Astrocyte of the spinal cord (primary cell): ENCODE results near the gene FAM83E.
"Not testable (repeated sequence)": the region's sequence is repeated elsewhere in the genome, so short reads cannot be mapped to it uniquely, and the experiment has no call there.

Source experiments
- DNase-seq: peaks from one replicate; pipeline ENCODE4 v3.0.0; 2011; ENCODE audit warnings: low read depth, low spot score
- H3K4me3 ChIP-seq: 2 replicates; pipeline ENCODE4 v1.5.1; 2011; ENCODE audit warnings: low read depth, mild to moderate bottlenecking, low read length, moderate library complexity
- in situ Hi-C: cut with HindIII; loops from 2 replicates; pipeline ENCODE4 v1.10.0; 2017; ENCODE audit warnings: low sequenced_read_pairs
- TF ChIP-seq, protein P1 (sequence below): IDR thresholded peaks from 2 replicates; pipeline ENCODE4 v1.5.1; 2012; ENCODE audit warnings: low read depth, mild to moderate bottlenecking, low read length, inconsistent platforms

Gene FAM83E

DNA sequence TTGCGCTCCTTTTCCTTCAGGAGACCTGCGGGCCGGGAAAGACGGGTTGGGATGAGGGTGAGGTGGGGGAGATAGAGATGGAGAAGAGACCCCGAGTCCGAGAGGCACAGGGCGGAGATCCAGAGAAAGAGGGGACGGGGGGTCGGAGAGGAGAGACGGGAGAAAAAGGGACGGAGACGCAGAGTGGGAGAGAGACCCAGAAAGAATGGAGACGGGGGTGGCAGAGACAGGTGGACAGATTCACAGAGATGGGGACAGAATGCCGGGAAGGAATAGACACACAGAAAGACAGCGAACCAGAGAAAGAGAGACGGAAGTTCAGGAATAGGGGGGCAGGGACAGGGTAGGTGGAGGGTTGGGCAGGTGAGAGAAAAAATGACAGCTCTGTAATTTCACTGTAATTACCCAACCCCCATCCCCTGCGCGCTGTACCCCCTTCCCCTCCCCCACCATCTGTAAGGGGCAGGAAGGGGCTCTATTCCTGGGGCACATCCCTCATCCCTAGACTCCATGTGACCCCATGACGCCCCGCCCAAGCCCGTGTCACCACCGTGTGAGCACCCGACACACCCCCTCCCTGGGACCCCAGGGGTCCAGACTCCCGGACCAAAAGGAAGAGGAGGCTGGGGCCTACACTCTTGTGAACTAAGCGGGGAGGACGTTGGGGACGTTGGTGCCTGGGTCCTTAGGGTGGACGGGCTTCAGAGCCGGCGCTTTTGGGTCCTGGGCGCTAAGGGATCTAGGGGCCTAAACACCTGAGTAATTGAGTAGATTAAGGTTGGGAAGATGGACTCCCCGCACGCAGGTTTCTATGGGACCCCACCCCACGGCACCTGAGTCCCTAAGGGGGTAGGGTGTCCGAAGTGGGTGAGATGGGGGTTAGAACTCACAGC is 21.3 kb upstream of the FAM83E start:
- TF ChIP-seq, protein P1, sequence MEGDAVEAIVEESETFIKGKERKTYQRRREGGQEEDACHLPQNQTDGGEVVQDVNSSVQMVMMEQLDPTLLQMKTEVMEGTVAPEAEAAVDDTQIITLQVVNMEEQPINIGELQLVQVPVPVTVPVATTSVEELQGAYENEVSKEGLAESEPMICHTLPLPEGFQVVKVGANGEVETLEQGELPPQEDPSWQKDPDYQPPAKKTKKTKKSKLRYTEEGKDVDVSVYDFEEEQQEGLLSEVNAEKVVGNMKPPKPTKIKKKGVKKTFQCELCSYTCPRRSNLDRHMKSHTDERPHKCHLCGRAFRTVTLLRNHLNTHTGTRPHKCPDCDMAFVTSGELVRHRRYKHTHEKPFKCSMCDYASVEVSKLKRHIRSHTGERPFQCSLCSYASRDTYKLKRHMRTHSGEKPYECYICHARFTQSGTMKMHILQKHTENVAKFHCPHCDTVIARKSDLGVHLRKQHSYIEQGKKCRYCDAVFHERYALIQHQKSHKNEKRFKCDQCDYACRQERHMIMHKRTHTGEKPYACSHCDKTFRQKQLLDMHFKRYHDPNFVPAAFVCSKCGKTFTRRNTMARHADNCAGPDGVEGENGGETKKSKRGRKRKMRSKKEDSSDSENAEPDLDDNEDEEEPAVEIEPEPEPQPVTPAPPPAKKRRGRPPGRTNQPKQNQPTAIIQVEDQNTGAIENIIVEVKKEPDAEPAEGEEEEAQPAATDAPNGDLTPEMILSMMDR: no peak
- in situ Hi-C loops: no loop called here
- DNase-seq: no peak
- H3K4me3 ChIP-seq: peak overlapping the region; percentile 54

DNA sequence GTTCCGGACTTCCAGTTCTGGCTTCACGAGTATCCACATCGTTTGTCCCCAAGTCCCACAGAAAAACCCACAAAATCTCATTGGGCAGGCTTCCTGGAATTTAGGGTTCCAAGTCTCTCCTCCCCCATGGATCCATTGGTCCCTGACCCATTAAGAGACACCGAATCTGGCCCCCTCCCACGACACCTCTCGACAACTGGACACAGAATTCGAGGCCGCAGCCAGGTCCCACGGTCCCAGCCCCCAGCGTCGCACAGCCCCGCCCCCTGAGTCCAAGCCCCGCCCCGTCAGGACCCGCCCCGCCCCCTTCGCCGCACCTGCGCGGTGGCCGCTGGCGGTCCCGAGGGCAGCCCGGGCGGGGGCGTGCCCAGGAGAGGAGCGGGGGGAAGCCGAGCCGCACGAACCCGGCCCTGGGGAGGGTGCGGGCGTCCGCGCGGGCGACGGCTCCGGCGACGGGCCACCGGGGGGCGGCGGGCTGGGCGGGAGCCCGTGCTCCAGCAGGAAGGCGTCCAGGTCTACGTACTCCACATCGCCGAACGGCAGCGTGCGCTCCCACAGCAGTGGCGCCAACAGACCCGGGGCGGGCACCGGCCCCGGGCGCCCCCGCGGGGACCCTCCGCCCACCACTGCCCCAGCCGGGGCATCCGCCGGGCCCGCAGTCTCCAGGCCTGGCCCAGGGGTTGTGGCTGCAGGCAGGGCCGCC is 20.5 kb upstream of the FAM83E start:
- in situ Hi-C loops: no loop called here
- DNase-seq: no peak
- TF ChIP-seq, protein P1: no peak
- peak overlapping the region; percentile 54 for H3K4me3 ChIP-seq

DNA sequence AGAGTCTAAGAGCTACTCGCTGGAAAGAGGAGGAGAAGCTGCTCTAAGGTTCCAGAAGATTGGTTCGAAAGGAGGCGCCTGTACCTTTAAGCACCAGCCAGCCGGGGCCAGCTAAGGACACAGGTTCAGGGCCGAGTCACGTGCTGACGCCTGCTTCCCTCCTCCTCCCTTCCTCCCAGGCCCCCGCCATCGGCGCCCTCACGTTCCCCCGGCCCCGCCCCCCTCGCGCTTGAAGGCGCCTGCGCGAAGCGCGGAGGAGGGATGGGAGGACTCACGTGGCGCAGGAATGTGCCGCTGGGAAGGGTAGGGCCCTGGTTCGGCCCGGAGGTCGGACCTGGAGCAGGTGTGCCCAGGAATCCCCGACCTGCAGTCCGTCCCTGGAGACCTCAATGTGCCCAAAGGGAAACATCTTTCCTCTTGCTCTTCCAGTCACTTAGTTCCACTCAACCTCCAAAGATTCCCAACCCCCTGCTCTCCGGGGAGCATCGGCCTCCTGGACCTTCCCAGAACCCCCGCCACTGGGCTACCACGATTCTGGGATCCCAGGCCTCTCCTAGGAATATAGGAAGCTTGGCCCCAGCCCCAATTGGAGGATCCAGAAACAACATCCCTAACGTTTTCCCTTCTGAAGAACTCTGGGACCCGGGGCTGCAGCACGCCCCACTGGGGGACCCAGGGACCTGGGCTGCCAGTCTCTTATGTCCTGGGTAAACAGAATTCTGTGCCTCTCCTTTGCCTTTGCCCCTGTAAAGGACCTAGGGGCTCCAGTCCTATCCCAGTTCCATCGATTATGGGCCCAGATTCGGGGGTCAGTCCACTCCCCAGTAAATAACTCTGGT is 19.8 kb upstream of the FAM83E start:
- no peak overlapping the region for H3K4me3 ChIP-seq
- TF ChIP-seq, protein P1: no peak
- DNase-seq: peak; percentile 95
- in situ Hi-C loops: no loop called here

DNA sequence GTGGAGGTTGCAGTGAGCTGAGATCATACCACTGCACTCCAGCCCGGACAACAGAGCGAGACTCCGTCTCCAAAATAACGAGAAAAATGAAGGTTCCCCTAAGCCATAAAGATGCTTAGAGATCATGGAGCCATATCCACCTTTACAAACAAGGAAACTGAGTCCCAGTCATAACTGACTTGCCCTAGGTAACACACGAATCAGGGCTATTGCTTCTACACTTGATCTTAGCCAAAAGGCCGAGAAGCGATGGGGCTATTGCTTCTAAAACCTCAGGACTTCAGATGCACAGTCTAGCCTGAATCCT is 19.1 kb upstream of the FAM83E start:
- in situ Hi-C loops: no loop called here
- TF ChIP-seq, protein P1: no peak
- H3K4me3 ChIP-seq: no peak overlapping the region
- DNase-seq: no peak

DNA sequence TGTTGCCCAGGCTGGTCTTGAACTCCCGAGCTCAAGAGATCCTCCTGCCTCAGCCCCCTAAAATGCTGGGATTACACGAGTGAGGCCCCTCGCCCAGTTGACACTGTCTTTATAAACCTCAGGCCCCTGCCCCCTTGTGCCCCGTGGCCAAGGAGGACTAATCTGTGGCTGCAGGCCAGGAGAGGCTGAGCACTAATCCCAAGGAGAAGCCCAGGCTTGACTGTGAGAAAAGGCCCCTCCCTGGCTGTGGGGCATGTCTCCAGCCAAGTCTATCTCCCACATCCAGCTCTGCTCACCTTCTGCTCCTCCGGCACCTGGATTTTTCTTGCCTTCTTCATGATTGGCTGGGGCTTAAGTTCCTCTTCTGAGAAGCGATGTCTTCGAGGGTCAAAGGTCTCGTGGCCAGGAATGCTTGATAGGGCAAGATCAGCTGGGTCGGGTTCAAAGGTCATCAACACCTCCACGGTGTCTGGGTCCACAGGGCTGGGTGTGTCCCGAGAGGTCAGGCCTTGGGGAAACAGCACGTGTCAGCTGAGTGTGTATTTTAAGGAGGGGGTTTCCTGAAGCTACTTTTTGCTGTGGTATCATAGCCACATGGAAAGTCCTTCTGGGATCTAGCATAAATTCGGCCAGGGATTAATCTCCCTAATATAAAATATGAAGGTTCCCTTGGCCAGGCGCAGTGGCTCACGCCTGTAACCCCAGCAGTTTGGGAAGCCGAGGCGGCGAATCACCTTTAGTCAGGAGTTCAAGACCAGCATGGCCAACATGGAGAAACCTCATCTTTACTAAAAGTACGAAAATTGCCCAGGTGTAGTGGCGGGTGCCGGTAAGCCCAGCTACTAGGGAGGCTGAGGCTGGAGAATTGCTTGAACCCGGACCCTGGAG is 18.5 kb upstream of the FAM83E start:
- in situ Hi-C loops: no loop called here
- no peak for DNase-seq
- TF ChIP-seq, protein P1: no peak
- no peak overlapping the region for H3K4me3 ChIP-seq

DNA sequence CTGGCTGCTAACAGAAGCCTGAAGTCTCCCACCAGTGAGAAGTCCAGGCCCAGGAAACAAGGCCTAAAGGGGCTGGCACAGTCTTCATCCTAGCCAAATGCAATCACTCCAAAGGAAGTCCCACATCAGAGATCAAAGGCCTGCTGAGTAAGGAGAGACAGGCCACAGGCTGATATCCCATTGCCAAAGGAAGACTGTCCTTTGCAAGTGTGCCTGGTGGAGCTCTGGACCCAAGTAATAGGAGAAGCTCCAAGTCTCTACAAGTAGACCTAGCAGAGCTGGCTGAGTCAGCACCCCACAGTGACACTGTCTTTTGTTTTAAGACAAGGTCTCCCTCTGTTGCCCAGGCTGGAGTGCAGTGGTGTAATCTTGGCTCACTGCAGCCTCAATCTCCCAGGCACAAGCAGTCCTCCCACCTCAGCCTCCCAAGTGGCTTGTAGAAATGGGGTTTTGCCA is 17.8 kb upstream of the FAM83E start:
- DNase-seq: no peak
- TF ChIP-seq, protein P1: no peak
- in situ Hi-C loops: no loop called here
- no peak overlapping the region for H3K4me3 ChIP-seq

DNA sequence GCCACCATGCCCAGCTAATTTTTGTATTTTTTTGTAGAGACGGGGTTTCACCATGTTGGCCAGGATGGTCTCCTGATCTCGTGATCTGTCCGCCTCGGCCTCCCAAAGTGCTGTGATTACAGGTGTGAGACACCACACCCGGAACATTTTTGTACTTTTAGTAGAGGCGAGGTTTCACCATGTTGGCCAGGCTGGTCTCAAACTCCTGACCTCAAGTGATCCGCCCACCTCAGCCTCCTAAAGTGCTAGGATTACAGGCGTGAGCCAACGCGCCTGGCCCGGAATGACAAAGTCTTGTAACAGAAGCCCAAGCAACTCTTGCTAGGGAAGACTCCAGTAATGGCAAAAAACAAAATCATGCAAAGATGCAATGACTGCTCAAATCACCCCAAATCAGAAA is 17.4 kb upstream of the FAM83E start:
- DNase-seq, in situ Hi-C loops, H3K4me3 ChIP-seq: not testable (repeated sequence)
